Measurements from ENCODE around the gene RNF10. TPM values are rescaled to one million over a fixed set of nuclear protein-coding genes. Genes with fewer than 3 reads are reported as not detected.

RNF10 gene
- total RNA-seq (2022; extraction: Qiagen RNA extraction): 99.0 to 110 TPM (median 103 TPM) in 5 replicates

DNA sequence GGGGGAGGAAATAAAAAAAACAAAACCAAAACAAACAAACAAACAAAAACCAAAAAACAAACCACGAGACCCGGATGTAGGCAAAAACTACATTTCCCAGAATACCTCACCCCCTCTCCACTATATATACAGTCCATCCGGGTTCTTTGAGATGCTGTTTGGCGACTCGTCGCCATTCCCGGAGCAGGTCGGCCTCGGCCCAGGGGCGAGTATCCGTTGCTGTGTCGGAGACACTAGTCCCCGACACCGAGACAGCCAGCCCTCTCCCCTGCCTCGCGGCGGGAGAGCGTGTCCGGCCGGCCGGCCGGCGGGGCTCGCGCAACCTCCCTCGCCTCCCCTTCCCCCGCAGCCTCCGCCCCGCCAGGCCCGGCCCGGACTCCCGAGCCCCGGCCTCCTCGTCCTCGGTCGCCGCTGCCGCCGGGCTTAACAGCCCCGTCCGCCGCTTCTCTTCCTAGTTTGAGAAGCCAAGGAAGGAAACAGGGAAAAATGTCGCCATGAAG is at the start of gene RNF10:
Gene RNF10, plus strand, starts transcription at position 154 of the 500 bp plus-strand sequence. CDS start 456 bp downstream, outside the sequence.

DNA sequence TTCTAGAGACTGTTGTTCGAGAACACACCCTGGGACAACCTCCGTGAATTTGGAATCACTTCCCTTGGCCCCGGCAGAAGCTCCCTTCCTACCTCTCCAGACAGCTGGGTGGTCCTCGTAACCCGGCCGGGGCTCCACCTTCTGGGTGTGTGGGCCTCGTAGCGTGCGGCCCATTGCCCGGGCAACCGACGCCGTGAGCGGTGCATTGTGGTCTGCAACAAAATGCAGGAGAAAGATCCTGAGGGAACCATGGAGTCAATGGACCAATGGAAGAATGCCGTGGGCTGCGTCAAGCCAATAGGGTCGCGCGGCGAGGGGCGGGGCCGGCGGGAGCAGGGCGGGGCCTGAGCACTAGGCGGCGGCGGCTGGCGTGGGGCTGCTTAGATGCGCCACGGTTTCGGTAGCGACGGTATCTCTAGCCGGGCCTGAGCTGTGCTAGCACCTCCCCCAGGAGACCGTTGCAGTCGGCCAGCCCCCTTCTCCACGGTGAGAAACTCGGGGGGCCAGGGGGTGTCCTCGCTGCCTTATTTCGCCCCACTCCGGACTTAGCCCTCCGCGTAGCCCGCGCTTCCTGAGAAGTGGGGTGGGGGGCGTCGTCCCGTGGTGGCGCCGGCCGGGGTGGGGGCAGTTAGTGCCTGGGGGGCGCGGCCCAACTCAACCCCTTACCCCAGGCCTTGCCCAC is 38.3 kb upstream of the RNF10 start, which contains the start of gene DYNLL1:
Gene DYNLL1, plus strand, starts transcription at position 383 of the 682 bp plus-strand sequence. CDS start 309 bp downstream, outside the sequence.

GRCh38 chr12:120528861-120529525 is 5.2 kb upstream of the RNF10 start, which contains the start of gene COQ5:
Gene COQ5 (minus strand): TSS chr12:120529158. CDS start chr12:120529141, 17 bp downstream.

DNA sequence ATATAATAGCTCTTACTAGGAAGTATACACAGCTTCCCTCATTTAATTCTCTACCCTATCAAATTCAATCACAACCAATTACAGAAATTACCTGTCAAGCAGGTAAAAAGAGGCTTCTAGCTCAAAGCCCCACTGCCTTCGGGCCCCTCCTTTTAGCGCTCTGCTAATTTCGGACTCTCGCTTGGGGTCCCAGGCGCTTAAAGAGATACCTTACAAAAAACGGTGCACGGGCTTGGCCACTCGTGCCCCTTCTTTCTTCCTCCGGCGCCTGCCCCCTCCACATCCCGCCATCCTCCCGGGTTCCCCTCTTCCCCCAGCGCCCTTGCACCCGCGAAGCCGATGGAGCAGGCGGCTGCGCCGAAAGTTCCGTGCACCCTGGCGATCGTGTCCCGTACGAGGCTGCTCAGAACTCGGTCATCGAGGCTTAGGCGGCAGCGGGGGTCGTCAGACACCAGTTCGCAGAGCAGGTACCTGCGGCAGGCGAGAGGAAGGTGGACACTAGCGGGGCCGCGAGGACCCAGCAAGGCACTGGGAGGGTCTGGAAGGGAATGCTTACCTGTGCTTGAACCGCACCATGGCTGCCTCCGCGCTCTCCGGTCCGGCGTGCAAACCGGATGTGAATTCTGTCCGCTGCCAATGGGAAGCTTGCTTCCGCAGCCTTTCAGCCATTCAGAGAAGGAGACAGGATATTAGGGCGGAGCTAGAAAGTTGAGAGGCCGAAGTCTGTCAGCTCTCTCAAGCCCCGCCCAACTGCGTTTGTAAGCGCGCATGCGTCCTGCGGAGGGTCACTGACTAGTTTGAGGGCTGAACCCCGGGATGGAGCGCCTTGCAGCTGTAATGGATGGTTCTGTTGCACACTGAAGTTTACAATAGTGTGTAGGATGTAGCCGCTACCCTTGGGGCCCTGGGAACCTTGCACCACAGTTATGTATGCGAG is 46.9 kb downstream of the RNF10 start, which contains the start of gene POP5:
Gene POP5, minus strand, starts transcription at position 616 of the 937 bp plus-strand sequence. Its CDS starts 40 bp downstream, at position 576.

Other genes starting within 250 kb of the RNF10 start
- 13.0 to 143 TPM in 2 of 5 replicates, not detected in the others for gene RNU4-2, start 242.5 kb upstream of the RNF10 start, total RNA-seq (2022; extraction: Qiagen RNA extraction)
- 13.1 to 86.0 TPM in 2 of 5 replicates, not detected in the others for gene RNU4-1, start 241.1 kb upstream of the RNF10 start, total RNA-seq (2022; extraction: Qiagen RNA extraction)
- gene SIRT4, start 232.0 kb upstream of the RNF10 start, total RNA-seq (2022; extraction: Qiagen RNA extraction): 0.67 to 1.1 TPM (median 0.90 TPM) in 5 replicates
- gene PLA2G1B, start 206.6 kb upstream of the RNF10 start, total RNA-seq (2022; extraction: Qiagen RNA extraction): not detected in 5 replicates
- gene MSI1, start 165.2 kb upstream of the RNF10 start, total RNA-seq (2022; extraction: Qiagen RNA extraction): 1.2 to 1.5 TPM (median 1.3 TPM) in 5 replicates
- gene COX6A1, start 96.2 kb upstream of the RNF10 start, total RNA-seq (2022; extraction: Qiagen RNA extraction): 610 to 874 TPM (median 842 TPM) in 5 replicates
- 74.0 to 86.7 TPM (median 77.2 TPM) in 5 replicates for gene TRIAP1, start 88.0 kb upstream of the RNF10 start, total RNA-seq (2022; extraction: Qiagen RNA extraction)
- 24.7 to 26.9 TPM (median 25.2 TPM) in 5 replicates for gene GATC, start 87.9 kb upstream of the RNF10 start, total RNA-seq (2022; extraction: Qiagen RNA extraction)
- 179 to 218 TPM (median 206 TPM) in 5 replicates for gene SRSF9, start 64.6 kb upstream of the RNF10 start, total RNA-seq (2022; extraction: Qiagen RNA extraction)
- 575 to 655 TPM (median 585 TPM) in 5 replicates for gene DYNLL1, start 38.2 kb upstream of the RNF10 start, total RNA-seq (2022; extraction: Qiagen RNA extraction)
- gene COQ5, start 5.2 kb upstream of the RNF10 start, total RNA-seq (2022; extraction: Qiagen RNA extraction): 26.5 to 32.0 TPM (median 28.9 TPM) in 5 replicates
- 45.3 to 60.1 TPM (median 50.3 TPM) in 5 replicates for gene POP5, start 47.0 kb downstream of the RNF10 start, total RNA-seq (2022; extraction: Qiagen RNA extraction)
- 0.10 to 0.32 TPM (median 0.29 TPM) in 5 replicates for gene CABP1, start 106.3 kb downstream of the RNF10 start, total RNA-seq (2022; extraction: Qiagen RNA extraction)
- gene MLEC, start 152.8 kb downstream of the RNF10 start, total RNA-seq (2022; extraction: Qiagen RNA extraction): 80.4 to 115 TPM (median 84.9 TPM) in 5 replicates
- gene UNC119B, start 176.1 kb downstream of the RNF10 start, total RNA-seq (2022; extraction: Qiagen RNA extraction): 23.3 to 30.7 TPM (median 27.2 TPM) in 5 replicates
- 10.4 to 12.3 TPM (median 10.6 TPM) in 5 replicates for gene ACADS, start 191.5 kb downstream of the RNF10 start, total RNA-seq (2022; extraction: Qiagen RNA extraction)